HepG2 (cell line): ENCODE measurements around the gene FRAS1. TPM values are rescaled to one million over a fixed set of nuclear protein-coding genes. Genes with fewer than 3 reads are reported as not detected.

Experiments used
- ATAC-seq: fragments of 200-7000 bp; cut with Tn5 transposase; 3 replicates; pipeline ENCODE4 v1.9.1; 2020; ENCODE audit warnings: mild to moderate bottlenecking, moderate library complexity
- BruUV-seq: library from RNA; stranded (reverse); fragments of 400-500 nt; replicated peaks from 2 replicates; lab custom pipeline; 2021; lab: Mats Ljungman, UMichigan
- CTCF ChIA-PET: fragments of 300-600 bp; formaldehyde crosslinking; extraction: SDS; loops from one replicate; lab custom pipeline; 2021; ENCODE audit warnings: low total read pairs, inconsistent platforms, low intra/inter-chr PET ratio; lab: Yijun Ruan, JAX
- POLR2A ChIA-PET: fragments of 350-600 bp; sonication (Branson Sonifier 250); formaldehyde crosslinking; loops from one replicate; lab custom pipeline; 2020; ENCODE audit warnings: antibody characterized with exemption, inconsistent platforms; lab: Yijun Ruan, JAX
- DNase-seq: peaks from one replicate; pipeline ENCODE4 v3.0.0-alpha.2; 2015; ENCODE audit warnings: low spot score
- FAIRE-seq: peaks from 3 replicates; lab custom pipeline; 2011; peaks lifted over from hg19 to GRCh38; lab: Jason Lieb, UNC
- H2AFZ ChIP-seq: one replicate; pipeline ENCODE4 v1.6.1; 2011; ENCODE audit warnings: low read length, inconsistent platforms
- H3K27ac ChIP-seq: fragments of 300-600 bp; 3 replicates; pipeline ENCODE4 v1.8.0; 2011; ENCODE audit warnings: mixed run types, mild to moderate bottlenecking, mixed read lengths, low read length, inconsistent platforms; ENCODE audit not compliant: insufficient read depth; ENCODE audit errors: extremely low read length
- H3K27me3 ChIP-seq, 2 experiments: fragments of 200-600 bp in 1 of 2; 2 replicates in 1 of 2; 3 replicates in 1 of 2; pipeline versions ENCODE4 v1.6.0 to v1.8.0; 2011; ENCODE audit warnings: low read length in 2 of 2, mild to moderate bottlenecking in 2 of 2, moderate library complexity in 2 of 2, inconsistent platforms in 1 of 2; ENCODE audit not compliant: insufficient read depth in 2 of 2, control insufficient read depth in 1 of 2
- H3K36me3 ChIP-seq, 2 experiments: fragments of 200-600 bp in 1 of 2; replicated peaks in 1 of 2; 2 replicates in 1 of 2; 3 replicates in 1 of 2; pipeline versions ENCODE4 v1.5.1 to v1.8.0; 2011; ENCODE audit warnings: low read length in 2 of 2, inconsistent platforms in 1 of 2; ENCODE audit not compliant: insufficient read depth in 2 of 2, control insufficient read depth in 1 of 2
- H3K4me1 ChIP-seq: 2 replicates; pipeline ENCODE4 v1.5.1; 2012; ENCODE audit warnings: low read length, inconsistent platforms; ENCODE audit not compliant: insufficient read depth
- H3K4me2 ChIP-seq: 2 replicates; pipeline ENCODE4 v1.6.0; 2011; ENCODE audit warnings: low read depth, low read length, inconsistent platforms
- H3K4me3 ChIP-seq, 3 experiments: fragments of 200-600 bp in 1 of 3; sonication (generic), shearing (Covaris generic) in 1 of 3; replicated peaks in 1 of 3; 2 replicates each; pipeline ENCODE4 v1.5.1; 2011 to 2016; ENCODE audit warnings: low read length in 3 of 3, inconsistent platforms in 2 of 3, low read depth in 2 of 3, mild to moderate bottlenecking in 2 of 3, control low read depth in 1 of 3, mixed read lengths in 1 of 3; ENCODE audit not compliant: insufficient read depth in 1 of 3
- H3K79me2 ChIP-seq: one replicate; pipeline ENCODE4 v1.6.1; 2011; ENCODE audit warnings: low read length, inconsistent platforms; ENCODE audit not compliant: insufficient read depth
- H3K9ac ChIP-seq: 2 replicates; pipeline ENCODE4 v1.6.0; 2011; ENCODE audit warnings: mild to moderate bottlenecking, low read depth, low read length, inconsistent platforms; ENCODE audit not compliant: insufficient read depth
- H3K9me3 ChIP-seq: 2 replicates; pipeline ENCODE4 v1.5.1; 2012; ENCODE audit warnings: mild to moderate bottlenecking, low read length
- H4K20me1 ChIP-seq: 2 replicates; pipeline ENCODE4 v1.6.0; 2011; ENCODE audit warnings: inconsistent platforms, mild to moderate bottlenecking, low read length, moderate library complexity; ENCODE audit not compliant: insufficient read depth
- ATF7-NPFF ChIP-seq: sonication (generic); formaldehyde crosslinking; IDR thresholded peaks from 2 replicates; pipeline ENCODE4 v1.8.1; 2023; ENCODE audit warnings: mild to moderate bottlenecking, low read depth, missing genetic modification reagents, moderate library complexity
- FOXJ3 ChIP-seq: sonication (generic); formaldehyde crosslinking; IDR thresholded peaks from 2 replicates; pipeline ENCODE4 v1.4.0; 2020; ENCODE audit warnings: missing genetic modification reagents, mild to moderate bottlenecking, borderline replicate concordance
- HNF4A ChIP-seq: sonication (generic); formaldehyde crosslinking; IDR thresholded peaks from 2 replicates; pipeline ENCODE4 v1.4.0; 2020; ENCODE audit warnings: missing genetic modification reagents
- HNRNPL ChIP-seq: fragments of 200-400 bp; formaldehyde crosslinking; IDR thresholded peaks from 2 replicates; pipeline ENCODE4 v1.6.1; 2017; ENCODE audit warnings: mild to moderate bottlenecking, low read depth, low read length
- KLF11 ChIP-seq: IDR thresholded peaks from 2 replicates; pipeline ENCODE4 v1.6.1; 2016; ENCODE audit warnings: missing compliant biosample characterization
- KLF12 ChIP-seq: sonication (generic); formaldehyde crosslinking; IDR thresholded peaks from 2 replicates; pipeline ENCODE4 v1.4.0; 2020; ENCODE audit warnings: missing genetic modification reagents, borderline replicate concordance
- MEIS1 ChIP-seq: sonication (generic); formaldehyde crosslinking; IDR thresholded peaks from 2 replicates; pipeline ENCODE4 v1.9.0; 2021; ENCODE audit warnings: mild to moderate bottlenecking, missing genetic modification reagents, moderate library complexity, borderline replicate concordance
- MYNN ChIP-seq: sonication (generic); formaldehyde crosslinking; IDR thresholded peaks from 2 replicates; pipeline ENCODE4 v1.4.0; 2020; ENCODE audit warnings: mild to moderate bottlenecking, low read depth, missing genetic modification reagents
- NR2F6 ChIP-seq, 2 experiments: IDR thresholded peaks; 2 replicates each; pipeline ENCODE4 v1.6.1; 2016; ENCODE audit warnings: antibody characterized with exemption in 1 of 2, mild to moderate bottlenecking in 1 of 2
- RFX5 ChIP-seq: IDR thresholded peaks from 2 replicates; pipeline ENCODE4 v1.6.1; 2011; ENCODE audit warnings: low read depth, low read length, improper control_type of control experiment
- ZMAT3 ChIP-seq: sonication (generic); formaldehyde crosslinking; conservative IDR thresholded peaks from 2 replicates; pipeline ENCODE4 v1.7.0; 2021; ENCODE audit warnings: missing genetic modification reagents
- ZSCAN31 ChIP-seq: sonication (generic); formaldehyde crosslinking; IDR thresholded peaks from 2 replicates; pipeline ENCODE4 v1.5.0; 2020; ENCODE audit warnings: low read depth, mild to moderate bottlenecking, missing genetic modification reagents
- WGBS: methylation state at CpG from one replicate; pipeline ENCODE4 v1.1.6; 2017; ENCODE audit warnings: low lambda C conversion rate; 5-methylcytosine and 5-hydroxymethylcytosine counted together
- in situ Hi-C: cut with HindIII; loops from 2 replicates; pipeline ENCODE4 v1.10.0; 2017; ENCODE audit warnings: low pct_unique_long_range_greater_than_20kb; ENCODE audit not compliant: extremely low pct_ligation_motif_present
- intact Hi-C: fragments of 100-400 bp; cut with micrococcal nuclease; formaldehyde crosslinking; loops from one replicate; pipeline ENCODE4 v1.10.0; 2022; ENCODE audit not compliant: unreplicated experiment
- polyA plus RNA-seq, 8 experiments: library from polyadenylated mRNA; depleted of rRNA in 3 of 8; stranded (reverse) in 7 of 8; unstranded in 1 of 8; fragments of >200 nt; fragmentation: Illumina TruSeq in 4 of 8; extraction: Trizol in 4 of 8; gene quantifications; 2 replicates each; pipeline versions ENCODE4 v1.2.1 to v1.2.3, GENCODE V29; 2011 to 2016; ENCODE audit warnings: low read depth in 4 of 8, missing spikeins in 1 of 8, mixed read lengths in 1 of 8; ENCODE audit not compliant: insufficient read depth in 1 of 8
- total RNA-seq, 5 experiments: library from RNA; depleted of rRNA; stranded (reverse); fragments of >200 nt; fragmentation: Illumina TruSeq; extraction: Trizol; gene quantifications; 2 replicates each; pipeline ENCODE4 v1.2.3, GENCODE V29; 2016; ENCODE audit warnings: low read depth in 1 of 5
- TF ChIP-seq, protein P1 (sequence below): sonication (generic); formaldehyde crosslinking; IDR thresholded peaks from 2 replicates; pipeline ENCODE4 v1.5.0; 2020; ENCODE audit warnings: missing genetic modification reagents
- TF ChIP-seq, protein P2 (sequence below): fragments of 450-650 bp; IDR thresholded peaks from 2 replicates; pipeline ENCODE4 v1.6.1; 2016
- TF ChIP-seq, protein P3 (sequence below): sonication (generic); formaldehyde crosslinking; IDR thresholded peaks from 2 replicates; pipeline ENCODE4 v1.4.0; 2020; ENCODE audit warnings: mild to moderate bottlenecking, missing genetic modification reagents
- TF ChIP-seq, protein P4 (sequence below): sonication (generic); formaldehyde crosslinking; IDR thresholded peaks from 2 replicates; pipeline ENCODE4 v1.5.0; 2020; ENCODE audit warnings: mild to moderate bottlenecking, low read depth, missing genetic modification reagents, borderline replicate concordance
- TF ChIP-seq, protein P5 (sequence below): sonication (generic); formaldehyde crosslinking; IDR thresholded peaks from 2 replicates; pipeline ENCODE4 v1.4.0; 2020; ENCODE audit warnings: low read depth, mild to moderate bottlenecking, missing genetic modification reagents
- TF ChIP-seq, protein P6 (sequence below): IDR thresholded peaks from 2 replicates; pipeline ENCODE4 v1.6.1; 2016; ENCODE audit warnings: mild to moderate bottlenecking, missing biosample characterization, missing genetic modification reagents

The FRAS1 gene
- total and polyA plus RNA-seq, 2 of the 13 experiments (the other 11 are each of a cell fraction or from before 2014, with no cell fraction given): 22.5 to 31.6 TPM

DNA sequence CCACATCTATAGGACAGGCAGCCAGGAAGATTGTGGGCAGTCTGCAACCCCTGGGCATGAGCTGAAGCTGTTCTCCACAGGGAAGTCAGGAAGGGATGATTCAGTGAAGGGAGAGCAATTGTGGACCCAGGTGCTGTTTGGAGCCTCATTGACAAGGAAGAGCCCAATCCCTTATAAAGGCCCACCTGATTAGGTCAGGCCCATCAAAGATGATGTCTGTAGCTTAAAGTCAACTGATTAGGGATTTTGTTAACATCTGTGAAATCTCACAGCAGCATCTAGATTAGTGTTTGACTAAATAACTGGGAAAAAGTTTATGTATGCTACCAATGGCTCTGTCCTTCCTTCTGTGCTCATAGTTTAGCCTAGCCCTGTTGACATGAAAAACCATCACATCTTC, 127.5 kb downstream of the FRAS1 start (continued):
- TF ChIP-seq, protein P1, sequence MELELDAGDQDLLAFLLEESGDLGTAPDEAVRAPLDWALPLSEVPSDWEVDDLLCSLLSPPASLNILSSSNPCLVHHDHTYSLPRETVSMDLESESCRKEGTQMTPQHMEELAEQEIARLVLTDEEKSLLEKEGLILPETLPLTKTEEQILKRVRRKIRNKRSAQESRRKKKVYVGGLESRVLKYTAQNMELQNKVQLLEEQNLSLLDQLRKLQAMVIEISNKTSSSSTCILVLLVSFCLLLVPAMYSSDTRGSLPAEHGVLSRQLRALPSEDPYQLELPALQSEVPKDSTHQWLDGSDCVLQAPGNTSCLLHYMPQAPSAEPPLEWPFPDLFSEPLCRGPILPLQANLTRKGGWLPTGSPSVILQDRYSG (CRISPR knock-in tag): no peak
- TF ChIP-seq KLF11 (CRISPR knock-in tag) (no peak), FOXJ3 (CRISPR knock-in tag) (no peak), ATF7-NPFF (CRISPR knock-in tag) (no peak)
- TF ChIP-seq, protein P2, sequence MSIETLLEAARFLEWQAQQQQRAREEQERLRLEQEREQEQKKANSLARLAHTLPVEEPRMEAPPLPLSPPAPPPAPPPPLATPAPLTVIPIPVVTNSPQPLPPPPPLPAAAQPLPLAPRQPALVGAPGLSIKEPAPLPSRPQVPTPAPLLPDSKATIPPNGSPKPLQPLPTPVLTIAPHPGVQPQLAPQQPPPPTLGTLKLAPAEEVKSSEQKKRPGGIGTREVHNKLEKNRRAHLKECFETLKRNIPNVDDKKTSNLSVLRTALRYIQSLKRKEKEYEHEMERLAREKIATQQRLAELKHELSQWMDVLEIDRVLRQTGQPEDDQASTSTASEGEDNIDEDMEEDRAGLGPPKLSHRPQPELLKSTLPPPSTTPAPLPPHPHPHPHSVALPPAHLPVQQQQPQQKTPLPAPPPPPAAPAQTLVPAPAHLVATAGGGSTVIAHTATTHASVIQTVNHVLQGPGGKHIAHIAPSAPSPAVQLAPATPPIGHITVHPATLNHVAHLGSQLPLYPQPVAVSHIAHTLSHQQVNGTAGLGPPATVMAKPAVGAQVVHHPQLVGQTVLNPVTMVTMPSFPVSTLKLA: no peak
- TF ChIP-seq, protein P3, sequence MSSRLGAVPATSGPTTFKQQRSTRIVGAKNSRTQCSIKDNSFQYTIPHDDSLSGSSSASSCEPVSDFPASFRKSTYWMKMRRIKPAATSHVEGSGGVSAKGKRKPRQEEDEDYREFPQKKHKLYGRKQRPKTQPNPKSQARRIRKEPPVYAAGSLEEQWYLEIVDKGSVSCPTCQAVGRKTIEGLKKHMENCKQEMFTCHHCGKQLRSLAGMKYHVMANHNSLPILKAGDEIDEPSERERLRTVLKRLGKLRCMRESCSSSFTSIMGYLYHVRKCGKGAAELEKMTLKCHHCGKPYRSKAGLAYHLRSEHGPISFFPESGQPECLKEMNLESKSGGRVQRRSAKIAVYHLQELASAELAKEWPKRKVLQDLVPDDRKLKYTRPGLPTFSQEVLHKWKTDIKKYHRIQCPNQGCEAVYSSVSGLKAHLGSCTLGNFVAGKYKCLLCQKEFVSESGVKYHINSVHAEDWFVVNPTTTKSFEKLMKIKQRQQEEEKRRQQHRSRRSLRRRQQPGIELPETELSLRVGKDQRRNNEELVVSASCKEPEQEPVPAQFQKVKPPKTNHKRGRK: no peak

DNA sequence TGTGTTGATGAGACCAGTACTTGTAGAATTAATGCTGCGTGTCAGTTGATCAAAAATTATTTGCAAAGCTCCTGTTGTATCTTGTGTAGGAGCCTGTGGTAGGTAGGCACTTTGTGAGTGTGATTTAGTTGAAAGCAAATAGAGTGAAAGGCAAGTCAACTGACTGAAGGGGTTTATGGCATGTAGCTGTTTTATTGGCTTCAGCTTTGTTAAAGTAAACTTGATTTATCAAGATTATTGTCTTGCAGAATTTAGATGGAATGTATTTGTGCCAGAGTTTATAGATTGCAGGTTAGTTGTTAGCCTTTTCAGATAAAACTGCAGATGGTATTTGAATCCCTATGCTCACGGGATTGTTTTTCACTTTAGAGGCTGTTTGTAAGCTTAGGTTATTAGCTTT, 128.0 kb downstream of the FRAS1 start:
- no peaks in the 10 kb centered on the region for H3K9me3 ChIP-seq
- no peak overlapping the region for H2AFZ ChIP-seq
- H4K20me1 ChIP-seq: no peaks in the 10 kb centered on the region
- FAIRE-seq (no peak), ATAC-seq (no peak), DNase-seq (no peak)
- intact Hi-C loops (no loop called here), in situ Hi-C loops (no loop called here)
- H3K27me3 ChIP-seq: no peaks in the 10 kb centered on the region
- POLR2A ChIA-PET: no interaction called here
- no peak overlapping the region for H3K4me3 ChIP-seq
- 0 out of 5 replicates have a peak, but pooled peaks cover 0 to 1% of the 10 kb centered on the region in 2 experiments for H3K36me3 ChIP-seq
- no TSS peak for BruUV-seq
- CTCF ChIA-PET: no interaction called here
- peaks cover 22% of the 10 kb centered on the region for H3K4me1 ChIP-seq
- no peak overlapping the region for H3K4me2 ChIP-seq
- no peak overlapping the region for H3K27ac ChIP-seq
- no peak overlapping the region for H3K9ac ChIP-seq
- WGBS: 94% methylated on average over 2 of the region's 2 CpGs
- H3K79me2 ChIP-seq: peaks cover 46% of the 10 kb centered on the region
- TF ChIP-seq, protein P4, sequence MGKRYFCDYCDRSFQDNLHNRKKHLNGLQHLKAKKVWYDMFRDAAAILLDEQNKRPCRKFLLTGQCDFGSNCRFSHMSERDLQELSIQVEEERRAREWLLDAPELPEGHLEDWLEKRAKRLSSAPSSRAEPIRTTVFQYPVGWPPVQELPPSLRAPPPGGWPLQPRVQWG (CRISPR knock-in tag): no peak
- no peak for TF ChIP-seq HNF4A (CRISPR knock-in tag)
- TF ChIP-seq RFX5: no peak
- no peak for TF ChIP-seq KLF12 (CRISPR knock-in tag)
- TF ChIP-seq MEIS1 (CRISPR knock-in tag): no peak
- TF ChIP-seq ZMAT3 (CRISPR knock-in tag): no peak
- TF ChIP-seq, protein P5, sequence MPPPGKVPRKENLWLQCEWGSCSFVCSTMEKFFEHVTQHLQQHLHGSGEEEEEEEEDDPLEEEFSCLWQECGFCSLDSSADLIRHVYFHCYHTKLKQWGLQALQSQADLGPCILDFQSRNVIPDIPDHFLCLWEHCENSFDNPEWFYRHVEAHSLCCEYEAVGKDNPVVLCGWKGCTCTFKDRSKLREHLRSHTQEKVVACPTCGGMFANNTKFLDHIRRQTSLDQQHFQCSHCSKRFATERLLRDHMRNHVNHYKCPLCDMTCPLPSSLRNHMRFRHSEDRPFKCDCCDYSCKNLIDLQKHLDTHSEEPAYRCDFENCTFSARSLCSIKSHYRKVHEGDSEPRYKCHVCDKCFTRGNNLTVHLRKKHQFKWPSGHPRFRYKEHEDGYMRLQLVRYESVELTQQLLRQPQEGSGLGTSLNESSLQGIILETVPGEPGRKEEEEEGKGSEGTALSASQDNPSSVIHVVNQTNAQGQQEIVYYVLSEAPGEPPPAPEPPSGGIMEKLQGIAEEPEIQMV (CRISPR knock-in tag): no peak
- TF ChIP-seq ZSCAN31 (CRISPR knock-in tag): no peak
- TF ChIP-seq NR2F6 (IDR thresholded peaks at IDR 0.05): no peak
- TF ChIP-seq NR2F6 (CRISPR knock-in tag; IDR thresholded peaks at IDR 0.05): no peak
- TF ChIP-seq MYNN: no peak
- TF ChIP-seq, protein P6, sequence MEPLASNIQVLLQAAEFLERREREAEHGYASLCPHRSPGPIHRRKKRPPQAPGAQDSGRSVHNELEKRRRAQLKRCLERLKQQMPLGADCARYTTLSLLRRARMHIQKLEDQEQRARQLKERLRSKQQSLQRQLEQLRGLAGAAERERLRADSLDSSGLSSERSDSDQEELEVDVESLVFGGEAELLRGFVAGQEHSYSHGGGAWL (CRISPR knock-in tag): no peak
- TF ChIP-seq HNRNPL: no peak
